ENCODE data around the gene APOBEC3H. TPM values are rescaled to one million over a fixed set of nuclear protein-coding genes. Genes with fewer than 3 reads are reported as not detected.

Gene APOBEC3H
- polyA plus RNA-seq, 10 donors = 0.33 TPM; not detected in 9

DNA sequence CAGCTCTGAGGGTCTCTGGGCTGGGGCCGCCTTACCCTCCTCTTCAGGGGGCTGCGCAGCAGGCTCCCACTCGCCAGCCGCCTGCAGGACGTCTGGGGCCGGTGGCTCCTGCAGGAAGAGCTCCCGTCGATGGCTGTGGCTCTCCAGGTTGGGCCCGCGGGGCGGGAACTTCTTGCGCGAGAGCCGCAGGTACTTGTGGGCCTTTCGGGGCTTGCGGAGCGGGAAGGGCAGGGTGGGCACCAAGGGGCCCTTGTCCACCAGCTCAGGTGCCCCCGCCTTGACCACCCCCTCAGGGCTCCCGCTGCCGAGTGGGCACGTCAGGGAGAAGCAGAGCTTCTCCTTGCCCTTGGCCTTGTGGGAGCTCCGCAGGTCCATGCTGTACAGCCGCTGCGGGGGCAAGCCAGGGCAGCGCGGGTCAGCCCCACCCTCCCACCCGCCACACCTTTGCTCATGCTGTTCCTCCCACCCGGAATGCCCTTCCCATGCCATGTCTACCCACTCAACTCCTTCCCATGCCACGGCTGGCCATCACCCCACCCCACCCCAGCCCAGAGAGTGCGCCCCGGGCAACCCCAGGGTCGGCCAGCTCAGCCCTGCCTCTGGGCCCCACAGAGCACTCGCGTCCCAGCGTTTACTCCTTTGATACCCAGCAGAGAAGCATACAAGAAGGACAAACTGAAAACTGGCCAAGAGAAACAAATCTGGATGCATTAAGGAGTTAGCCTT lies 37.5 kb downstream of the APOBEC3H start:
- DNase-seq = no peak

- peak in 1 of 3 donors; percentile 51 for DNase-seq
Measured at GRCh38 chr22:39135092-39135896, 38.2 kb downstream of the APOBEC3H start.

DNA sequence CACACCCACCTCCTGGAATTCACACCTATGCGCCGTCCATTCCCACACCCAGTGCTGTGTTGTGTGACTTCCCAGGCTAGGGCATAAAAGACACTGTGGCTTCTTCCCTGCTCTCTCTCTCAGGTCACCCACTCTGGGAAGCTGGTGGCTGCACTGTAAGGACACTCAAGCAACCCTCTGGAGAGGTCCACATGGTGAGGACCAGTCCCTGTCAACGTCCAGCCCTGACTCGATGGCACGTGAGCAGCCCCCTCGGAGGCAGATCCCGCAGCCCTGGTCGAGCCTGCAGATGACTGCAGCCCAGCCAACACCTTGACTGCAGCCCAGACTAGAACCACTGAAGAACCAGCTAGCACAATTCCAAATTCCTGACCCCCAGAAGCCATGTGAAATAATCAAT lies 39.3 kb downstream of the APOBEC3H start:
- no peak for DNase-seq

- no peak for DNase-seq
Measured at GRCh38 chr22:39138357-39138997, 41.4 kb downstream of the APOBEC3H start.

DNA sequence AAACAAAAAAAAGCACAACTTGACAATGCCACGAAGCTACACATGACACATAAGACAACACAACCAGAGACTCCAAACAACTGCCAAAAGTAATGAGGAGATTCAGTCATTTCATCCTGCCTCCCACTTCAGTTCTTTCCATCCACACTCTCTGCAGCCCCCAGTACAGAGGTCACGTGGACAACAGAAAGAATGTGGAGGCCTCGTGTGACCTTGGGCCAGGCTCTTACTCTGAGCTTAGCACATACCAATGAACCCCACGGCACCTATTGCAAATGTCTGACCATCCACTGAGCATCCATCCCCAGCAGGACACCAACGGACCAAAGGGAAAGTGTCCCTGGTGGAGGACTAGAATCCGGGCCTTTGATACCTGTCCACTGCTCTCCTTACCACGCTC lies 42.9 kb downstream of the APOBEC3H start:
- no peak for DNase-seq

DNA sequence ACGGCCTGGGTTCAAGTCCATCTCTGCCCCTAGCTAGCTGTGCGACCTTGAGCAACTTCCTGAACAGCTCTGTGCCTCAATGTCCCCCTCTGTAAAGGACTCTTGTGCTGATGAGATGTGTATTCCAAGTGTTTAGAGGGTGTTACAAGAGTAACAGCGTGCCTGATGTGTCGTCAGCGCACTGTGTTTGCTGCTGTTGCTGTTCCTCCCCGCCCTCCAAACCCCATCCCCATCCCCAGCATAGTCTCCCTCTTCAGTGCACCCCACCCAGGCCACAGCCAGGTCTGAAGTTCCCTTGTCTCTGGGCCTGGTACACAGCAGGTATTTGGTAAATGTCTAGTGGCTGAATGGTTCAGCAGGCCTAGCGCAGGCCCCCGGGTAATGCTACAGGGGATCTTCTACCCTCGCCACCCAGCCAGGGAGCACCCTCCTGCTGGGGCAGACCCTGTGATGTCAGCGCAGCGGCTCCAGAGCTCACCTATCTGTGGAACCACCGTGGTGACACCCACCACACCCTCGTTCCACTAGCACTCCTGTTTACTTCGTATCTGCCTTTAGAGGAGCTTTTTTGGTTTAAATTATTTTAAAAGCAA lies 45.1 kb downstream of the APOBEC3H start:
- no peak for DNase-seq

DNA sequence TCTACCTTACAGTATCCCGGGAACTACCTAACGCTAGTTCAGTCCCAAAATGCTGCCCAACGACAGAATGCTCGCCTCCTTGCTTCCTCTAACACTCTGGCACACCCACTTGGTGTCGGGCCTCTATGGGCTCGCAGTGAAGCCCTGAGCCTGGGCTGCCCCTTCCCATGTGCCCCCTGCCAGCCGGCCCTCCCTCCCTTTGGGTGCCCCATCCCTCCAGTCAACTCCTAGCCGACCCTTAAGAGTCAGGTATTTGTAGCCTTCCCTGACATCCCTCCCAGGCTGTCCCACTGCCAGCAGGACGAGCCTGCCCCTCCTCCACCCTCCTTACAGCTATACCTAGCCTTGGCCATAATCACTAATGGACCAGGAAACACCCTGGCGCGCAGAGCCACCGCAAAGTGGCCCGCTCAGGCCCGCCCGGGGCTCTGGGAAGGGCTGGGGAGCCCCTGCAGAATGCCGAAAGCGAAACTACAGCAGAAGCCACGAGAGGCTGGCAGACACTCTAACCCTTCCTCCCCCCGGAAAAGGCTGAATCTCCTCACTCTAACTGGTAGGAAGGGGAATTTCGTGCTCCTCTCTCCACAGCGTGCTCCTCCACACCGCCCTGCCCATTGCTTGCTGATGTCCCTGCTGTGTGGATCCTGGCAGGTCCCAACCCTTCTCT lies 47.2 kb downstream of the APOBEC3H start:
- DNase-seq = peak in 1 of 3 donors; percentile 65

- no peak for DNase-seq
Measured at GRCh38 chr22:39146256-39147101, 49.4 kb downstream of the APOBEC3H start.

- DNase-seq = no peak
Measured at GRCh38 chr22:39147335-39148025, 50.4 kb downstream of the APOBEC3H start.

DNA sequence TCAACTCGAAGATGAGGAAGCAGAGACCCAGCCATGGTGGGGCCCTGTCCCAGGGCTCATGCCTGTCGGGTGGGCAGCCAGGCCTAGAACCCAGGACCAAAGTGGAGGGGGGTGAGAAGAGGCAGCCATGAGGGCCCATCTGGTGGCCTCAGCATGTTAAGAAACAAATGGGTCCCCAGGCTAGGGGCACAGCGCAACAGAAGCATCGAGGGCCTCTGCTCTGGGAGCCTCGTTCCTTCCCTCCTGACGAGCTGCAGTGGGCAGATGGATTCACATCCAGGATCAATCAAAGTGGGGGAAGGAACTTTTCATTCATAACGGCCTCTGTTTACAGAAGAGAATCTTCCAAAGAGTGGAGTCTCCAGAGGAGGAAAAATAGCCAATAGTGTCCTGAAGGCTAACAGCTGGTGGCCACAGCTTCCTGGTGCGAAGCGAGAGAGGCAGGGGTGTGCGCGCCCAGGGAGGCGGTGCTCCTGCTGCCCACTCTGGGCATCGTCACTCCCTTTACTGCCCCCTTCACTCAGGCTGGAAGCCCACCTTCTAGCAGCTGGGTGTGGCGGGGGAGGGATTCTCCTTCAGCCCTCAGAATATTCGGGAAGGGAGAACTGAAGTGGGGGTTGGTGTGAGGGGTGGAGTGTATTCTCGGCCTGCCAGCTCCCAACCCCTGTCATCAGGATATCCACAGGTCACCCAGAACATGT lies 51.1 kb downstream of the APOBEC3H start:
- no peak for DNase-seq

DNA sequence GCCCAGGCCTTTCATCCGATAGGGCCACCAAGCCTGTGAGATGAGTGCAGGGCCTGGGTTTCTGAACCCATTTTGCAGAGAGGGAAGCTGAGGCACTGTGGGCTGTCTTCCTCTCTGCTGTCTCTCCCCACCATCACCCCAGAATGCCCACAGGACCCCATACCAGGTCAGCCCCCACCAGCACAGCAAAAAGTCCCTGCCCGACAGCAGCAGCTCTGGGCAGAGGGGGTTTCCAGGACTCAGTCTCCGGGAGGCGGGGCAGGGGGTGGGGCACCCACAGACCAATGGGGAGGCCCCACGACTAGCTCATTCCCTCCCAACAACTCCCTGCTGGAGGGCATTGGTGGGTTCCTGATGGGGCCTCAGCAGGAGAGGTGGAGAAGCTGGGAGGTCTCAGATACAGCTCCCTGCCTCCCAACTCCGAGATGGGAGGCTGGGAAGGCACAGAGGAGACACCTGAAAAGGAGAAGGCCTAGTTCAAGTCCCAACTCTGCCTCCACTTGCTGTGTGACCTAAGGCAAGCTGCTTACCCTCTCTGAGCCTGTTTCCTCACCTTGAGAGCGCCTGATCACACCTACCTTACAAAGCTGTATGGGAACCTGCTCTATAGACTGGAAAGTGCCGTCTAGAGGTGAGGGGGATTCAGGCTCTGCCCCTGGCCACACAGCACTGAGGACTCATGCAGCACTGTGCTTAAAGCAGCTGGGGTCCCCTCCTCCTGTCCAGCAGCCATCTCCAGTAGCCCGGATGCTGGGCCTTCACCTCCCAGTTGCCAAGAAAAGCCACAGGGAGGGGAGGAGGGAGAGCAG lies 51.9 kb downstream of the APOBEC3H start:
- no peak for DNase-seq

DNA sequence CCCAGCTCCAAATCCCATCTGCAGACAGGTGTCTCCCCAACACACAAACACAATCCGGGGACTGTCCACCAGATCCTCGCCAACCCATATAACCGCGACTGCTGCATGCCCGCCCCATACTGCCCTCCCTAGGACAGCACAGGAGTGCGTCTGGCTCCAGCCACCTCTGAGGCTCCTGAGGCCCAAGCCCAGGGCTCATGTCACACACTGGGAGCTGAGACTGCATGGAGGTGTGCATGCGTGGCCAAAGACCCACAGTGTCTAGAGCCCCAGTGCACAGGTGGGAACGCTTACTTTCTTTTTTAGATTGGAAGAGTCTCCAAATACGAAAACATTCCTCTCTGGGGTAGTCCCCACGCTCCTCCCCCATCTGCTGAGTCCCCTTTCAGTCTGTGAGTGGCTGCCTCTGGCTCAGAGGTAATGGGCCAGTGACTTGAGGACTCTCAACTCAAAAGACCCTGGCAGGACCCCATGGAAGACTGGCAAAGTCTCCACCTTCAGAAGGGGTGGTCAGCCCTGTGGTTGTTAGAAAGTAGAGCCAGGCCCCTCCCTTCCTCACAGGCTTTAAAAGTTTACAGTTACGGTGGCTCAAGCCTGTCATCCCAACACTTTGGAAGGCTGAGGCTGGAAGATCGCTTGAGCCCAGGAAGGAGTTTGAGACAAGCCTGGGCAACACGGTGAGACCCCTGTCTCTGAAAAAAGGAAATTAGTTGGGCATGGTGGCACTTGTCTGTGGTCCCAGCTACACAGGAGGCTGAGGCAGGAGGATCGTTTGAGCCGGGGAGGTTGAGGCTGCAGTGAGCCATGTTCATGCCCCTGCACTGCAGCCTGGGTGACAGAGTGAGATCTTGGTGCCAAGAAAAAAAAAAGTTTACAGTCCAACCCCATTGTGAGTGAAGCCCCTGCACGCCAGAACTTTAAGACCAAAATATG lies 53.1 kb downstream of the APOBEC3H start:
- no peak for DNase-seq

- no peak for DNase-seq
Measured at GRCh38 chr22:39150848-39151215, 53.8 kb downstream of the APOBEC3H start.

DNA sequence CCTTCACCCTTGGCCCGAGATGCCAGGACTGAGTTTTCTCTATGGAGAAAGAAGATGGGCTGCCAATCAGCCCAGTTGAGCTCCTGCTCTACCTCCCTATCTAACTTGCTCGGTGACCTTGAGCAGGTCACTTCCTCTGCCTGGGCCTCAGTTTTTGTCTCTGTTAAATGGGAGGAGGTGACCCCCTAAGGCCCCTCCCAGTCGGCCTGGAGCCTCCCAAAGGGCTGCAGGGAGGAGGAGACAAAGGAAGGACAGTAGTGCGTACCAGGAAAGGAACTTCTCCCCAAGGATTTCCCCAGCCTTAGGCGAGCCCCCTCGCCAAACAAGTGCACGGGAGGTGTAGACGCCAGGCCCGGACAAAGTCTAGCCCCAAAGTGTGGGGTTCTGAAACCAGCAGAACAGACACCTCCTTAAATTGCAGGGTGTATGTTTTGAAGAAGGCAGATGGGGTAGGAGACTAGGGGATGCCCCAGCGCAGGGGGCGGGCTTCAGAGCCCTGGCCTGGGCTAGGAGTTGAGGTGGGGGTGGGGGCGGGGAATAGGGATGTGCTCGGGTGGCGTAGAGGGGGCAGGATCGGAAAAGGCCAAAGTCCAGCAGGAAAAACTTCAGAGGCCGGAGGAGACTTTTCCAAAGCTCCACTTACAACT lies 54.4 kb downstream of the APOBEC3H start:
- DNase-seq = no peak

DNA sequence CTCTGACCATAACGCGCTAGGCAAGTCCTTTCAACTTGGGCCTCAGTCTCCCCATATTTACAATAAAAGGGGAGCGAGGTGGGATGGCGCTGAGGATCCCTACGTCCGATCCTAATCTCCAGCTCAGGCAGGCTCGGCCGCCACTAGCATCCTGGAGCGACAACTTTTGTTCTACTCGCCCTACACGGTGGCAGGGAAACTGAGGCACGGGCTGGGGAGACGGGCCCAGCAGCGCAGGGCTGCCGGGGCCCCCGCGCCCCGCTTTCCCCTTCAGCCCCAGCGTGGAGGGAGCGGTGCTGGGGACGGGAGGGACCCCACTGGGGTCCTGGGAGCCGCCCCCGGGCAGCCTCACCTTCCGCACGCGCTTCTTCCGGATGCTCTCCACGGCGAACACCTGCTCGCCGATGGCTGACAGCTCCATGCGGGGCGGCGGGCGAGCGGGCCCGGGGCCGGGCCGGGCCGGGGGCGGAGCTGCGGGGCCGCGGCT lies 55.0 kb downstream of the APOBEC3H start:
- DNase-seq = no peak

- DNase-seq = peak; percentile 86 to 93 (median 89)
Measured at GRCh38 chr22:39152511-39153219, 55.6 kb downstream of the APOBEC3H start, which contains the start of gene CBX7. TSS of gene CBX7 (minus strand) at chr22:39152680. CDS start at chr22:39152444, 236 bp downstream.
